Muscle of back (tissue), 11 donors: ENCODE measurements around the gene DHCR24. TPM values are rescaled to one million over a fixed set of nuclear protein-coding genes. Genes with fewer than 3 reads are reported as not detected.
A peak's percentile ranks its signal among the peaks of the same experiment; 100 is the strongest.

ENCODE experiments used
- DNase-seq, 3 donors: peaks; one replicate each; pipeline versions ENCODE4 v3.0.0 to v3.0.0-alpha.2; 2013
- polyA plus RNA-seq, 10 donors: library from polyadenylated mRNA; unstranded; fragments of 120-200 nt; gene quantifications; one replicate each; pipeline ENCODE4 v1.2.1, GENCODE V29; 2013; ENCODE audit not compliant: insufficient read length in 10 of 10

Gene DHCR24
- polyA plus RNA-seq, 10 donors, result 16.4 to 47.8 (median 23.9) TPM

DNA sequence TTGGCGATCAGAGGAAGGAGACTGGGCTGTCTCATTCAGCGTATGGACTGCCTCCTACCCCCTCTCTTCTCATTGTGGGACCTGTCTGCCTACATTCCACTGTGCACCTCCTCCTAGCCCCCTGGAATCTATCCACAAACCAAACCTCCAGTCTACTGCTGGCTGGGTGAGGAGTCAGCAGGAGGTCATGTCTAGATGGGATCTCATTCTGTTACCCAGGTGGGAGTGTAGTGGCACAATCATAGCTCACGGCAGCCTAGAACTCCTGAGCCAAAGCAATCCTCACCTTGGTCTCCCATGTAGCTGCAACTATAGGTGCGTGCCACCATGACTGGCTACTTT is 67.8 kb downstream of the DHCR24 start:
- no peak for DNase-seq

- no peak for DNase-seq
Observed at GRCh38 chr1:54818461-54819194, 68.4 kb downstream of the DHCR24 start.

- no peak for DNase-seq
Observed at GRCh38 chr1:54816951-54817350, 70.0 kb downstream of the DHCR24 start.

GRCh38 chr1:54816130-54816529 is 70.9 kb downstream of the DHCR24 start:
- no peak for DNase-seq

DNA sequence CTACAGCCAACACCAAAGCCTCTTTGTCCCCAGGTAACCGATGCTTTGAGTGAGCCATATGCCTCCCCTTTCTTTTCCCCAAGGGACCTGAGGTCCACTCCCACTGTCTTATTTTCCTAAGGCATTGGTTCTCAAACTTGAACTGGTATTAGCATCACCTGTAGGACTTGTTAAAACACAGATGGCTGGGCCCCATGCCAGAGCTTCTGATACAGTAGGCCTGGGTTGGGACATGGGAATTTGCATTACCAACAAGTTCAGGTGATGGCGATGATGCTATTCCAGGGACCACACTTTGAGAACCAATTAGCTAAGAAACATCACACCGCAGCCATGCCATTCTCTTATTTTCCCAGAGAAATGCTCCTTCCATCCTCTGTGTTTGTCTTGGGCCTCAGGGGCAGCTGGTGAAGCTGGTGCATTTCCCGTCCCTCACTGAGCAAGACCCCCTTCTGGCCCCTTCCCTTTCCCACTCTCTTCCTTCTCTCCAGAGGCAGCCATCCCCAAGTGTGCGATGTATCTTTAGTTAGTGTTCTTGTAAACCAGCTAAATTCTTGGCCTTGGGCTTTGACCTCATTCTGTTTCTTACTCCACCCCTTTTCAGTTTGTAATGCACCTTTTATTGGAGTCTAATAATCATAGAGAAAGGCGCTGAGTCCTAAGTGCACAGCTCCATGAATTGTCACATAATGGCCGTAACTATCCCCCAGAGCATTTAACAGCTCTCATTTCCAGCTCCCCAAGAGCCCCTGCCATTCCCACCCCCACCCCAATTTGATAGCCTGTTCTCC is 71.7 kb downstream of the DHCR24 start:
- DNase-seq, result no peak

DNA sequence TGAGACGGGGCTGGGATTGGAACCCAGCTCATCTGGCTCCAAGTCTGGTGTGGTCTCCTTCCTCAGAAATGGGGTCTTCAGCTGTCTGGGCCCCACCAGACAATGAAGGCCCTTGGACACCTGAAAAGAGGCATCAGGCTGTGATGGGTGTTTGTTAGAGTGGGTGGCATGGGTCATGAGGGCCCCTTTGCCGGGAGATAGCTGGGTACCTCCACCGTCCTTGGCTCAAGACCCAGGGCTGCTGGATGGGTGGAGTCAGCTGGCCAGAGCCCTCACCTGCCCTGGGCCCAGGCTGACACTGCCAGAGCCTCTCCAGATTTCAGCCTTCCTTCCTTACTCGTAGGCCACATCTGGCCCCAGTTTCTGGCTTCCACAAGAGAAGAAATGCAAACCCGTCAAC is 72.4 kb downstream of the DHCR24 start:
- no peak for DNase-seq

- no peak for DNase-seq
Observed at GRCh38 chr1:54814126-54814498, 72.9 kb downstream of the DHCR24 start.

- no peak for DNase-seq
Observed at GRCh38 chr1:54813485-54814125, 73.4 kb downstream of the DHCR24 start.

GRCh38 chr1:54812801-54813484 is 74.1 kb downstream of the DHCR24 start:
- no peak for DNase-seq

- no peak for DNase-seq
Observed at GRCh38 chr1:54811739-54812655, 75.0 kb downstream of the DHCR24 start.

- DNase-seq, result no peak
Observed at GRCh38 chr1:54811066-54811465, 75.9 kb downstream of the DHCR24 start.

DNA sequence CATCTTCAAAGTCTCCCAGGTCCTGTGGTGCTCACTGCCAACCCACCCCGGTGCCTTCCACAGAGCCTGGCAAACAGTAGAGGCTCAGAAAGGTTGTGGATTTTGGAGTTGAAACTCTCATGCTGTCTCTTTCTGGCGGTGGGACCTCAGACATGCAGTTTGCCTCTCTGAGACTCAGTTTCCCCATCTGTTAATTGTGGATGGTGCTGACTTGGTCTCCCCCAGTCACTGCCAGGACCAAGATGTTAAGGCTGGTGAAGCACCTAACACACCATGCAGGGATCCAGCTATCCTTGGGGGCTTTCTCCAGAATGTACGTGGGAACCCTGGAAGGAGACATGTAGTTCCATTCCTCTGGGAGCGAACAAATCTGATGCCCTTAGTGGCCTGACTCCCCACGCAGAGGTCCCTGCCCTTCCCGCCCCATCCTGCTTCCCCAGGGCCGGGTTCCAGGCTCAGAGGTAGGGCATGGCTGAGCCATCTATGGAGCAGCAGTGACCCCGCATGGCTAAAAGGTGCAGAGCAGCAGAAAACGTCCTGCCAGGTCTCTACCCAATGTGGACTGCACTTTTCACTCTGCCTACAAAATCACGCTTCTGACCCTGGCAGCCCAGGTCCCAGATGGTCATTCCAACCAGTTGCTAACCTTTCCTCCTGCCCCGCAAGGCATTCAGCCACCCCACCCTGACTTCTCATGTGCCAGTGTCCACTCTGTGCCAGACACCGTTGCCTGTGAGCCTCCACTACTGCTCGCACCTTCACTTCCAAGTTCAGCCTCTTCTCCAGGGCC is 76.6 kb downstream of the DHCR24 start:
- DNase-seq, result peak; percentile 32 to 71 (median 47)

- no peak for DNase-seq
Observed at GRCh38 chr1:54809496-54810074, 77.4 kb downstream of the DHCR24 start.

DNA sequence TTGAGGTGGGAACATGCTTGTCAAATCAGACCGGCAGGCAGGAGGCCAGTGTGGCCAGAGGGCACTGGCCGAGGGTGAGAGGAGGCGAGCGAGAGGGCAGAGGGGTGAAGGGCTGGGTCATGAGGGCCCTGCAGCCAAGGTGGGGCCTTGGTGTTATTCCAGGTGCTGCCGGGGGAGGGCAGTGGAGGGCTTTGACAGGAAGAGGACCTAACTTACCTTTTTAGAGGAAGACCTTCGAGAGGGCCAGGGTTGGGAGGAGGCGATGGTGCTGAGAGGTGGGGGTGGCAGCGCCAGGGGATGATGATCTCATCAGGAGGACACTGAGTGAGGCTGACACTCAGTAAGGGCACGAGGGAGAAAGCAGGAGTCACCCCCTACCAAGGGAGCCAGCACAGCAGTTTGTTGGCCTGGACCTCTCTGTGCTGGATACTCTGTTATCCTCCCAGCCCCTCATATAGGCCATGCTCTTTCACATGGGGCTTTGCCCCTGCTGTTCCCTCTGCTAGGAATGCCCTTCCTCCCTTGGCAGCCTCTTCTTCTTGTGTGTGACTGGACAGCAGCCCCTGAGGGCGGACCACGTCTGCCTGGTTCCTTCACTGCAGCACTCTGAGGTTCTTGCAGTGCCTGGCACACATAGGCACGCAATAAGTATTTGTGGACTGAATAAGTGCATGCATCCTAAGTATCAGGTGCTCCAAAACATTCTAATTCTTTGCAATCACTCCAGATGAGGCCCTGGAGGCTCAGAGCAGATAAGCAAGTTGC is 78.4 kb downstream of the DHCR24 start:
- DNase-seq, result no peak

DNA sequence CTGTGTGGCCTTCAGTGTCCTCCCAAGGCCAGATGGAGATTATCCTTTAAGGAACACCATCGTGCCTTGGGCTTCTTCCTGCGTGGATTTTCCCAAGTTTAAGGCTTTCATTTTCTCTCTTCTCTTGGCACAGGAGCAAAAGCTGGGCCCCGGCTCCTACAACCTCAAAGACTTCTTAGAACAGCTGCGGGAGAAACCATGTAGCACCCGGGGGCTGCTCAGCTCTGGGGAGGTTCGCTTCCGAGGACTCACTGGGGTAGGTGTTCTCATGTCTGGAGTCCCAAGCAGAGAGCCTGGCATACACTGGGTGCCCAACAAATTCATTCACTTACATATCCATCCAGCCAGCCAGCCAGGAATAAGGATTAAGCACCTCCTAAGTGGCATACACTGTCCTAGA is 79.2 kb downstream of the DHCR24 start:
- no peak for DNase-seq

DNA sequence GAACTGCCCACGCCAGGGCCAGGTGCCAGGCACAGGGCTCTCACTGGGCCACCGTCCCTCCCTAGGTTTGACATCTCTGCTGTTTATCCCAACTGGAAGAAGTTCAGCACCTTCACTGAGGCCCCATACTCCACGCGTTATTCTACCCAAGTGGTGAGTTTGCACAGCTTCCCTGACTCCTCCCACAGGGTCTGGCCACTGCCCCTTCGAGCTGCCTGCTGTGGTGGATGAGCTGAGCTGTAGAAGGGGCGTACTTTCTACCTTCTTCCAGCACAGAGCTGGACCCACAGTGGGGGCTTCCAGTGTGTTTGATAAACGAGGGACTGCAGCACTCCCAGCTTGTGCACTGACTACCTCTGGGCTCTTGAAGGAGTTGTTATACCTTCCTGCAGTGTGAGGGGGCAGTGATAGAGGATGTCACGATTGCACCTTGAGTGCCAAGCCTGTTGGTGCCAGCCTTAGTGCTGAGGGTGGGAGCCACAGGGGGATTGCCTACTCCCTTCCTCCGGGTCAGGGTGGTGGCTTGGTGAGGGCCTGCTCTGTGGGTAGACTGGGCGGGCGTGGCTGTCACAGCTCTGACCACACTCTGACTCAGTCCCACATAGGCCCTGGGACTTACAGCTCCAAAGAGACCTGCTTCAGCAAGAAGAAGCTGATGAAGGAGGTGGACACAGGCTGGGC is 79.9 kb downstream of the DHCR24 start:
- no peak for DNase-seq

DNA sequence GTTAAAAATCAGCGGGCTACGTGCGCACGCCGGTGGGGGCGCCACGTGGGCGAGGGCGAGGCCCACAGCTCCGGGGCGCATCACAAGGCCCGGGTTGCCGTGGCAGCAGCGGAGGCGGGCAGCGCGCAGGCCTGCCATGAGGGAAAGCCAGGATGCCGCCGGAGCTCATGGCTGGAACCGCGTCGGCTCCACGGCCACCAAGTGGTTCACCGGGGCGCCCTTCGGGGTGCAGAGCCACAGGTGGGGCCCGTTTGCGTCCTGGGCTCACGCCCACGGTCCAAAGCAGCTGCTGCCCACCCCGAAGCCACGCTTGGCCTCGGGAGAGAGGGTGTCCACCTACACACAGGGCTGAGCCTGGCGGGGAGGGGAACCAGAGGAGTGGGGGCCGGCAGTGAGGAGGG is 81.0 kb downstream of the DHCR24 start:
- DNase-seq, result no peak

DNA sequence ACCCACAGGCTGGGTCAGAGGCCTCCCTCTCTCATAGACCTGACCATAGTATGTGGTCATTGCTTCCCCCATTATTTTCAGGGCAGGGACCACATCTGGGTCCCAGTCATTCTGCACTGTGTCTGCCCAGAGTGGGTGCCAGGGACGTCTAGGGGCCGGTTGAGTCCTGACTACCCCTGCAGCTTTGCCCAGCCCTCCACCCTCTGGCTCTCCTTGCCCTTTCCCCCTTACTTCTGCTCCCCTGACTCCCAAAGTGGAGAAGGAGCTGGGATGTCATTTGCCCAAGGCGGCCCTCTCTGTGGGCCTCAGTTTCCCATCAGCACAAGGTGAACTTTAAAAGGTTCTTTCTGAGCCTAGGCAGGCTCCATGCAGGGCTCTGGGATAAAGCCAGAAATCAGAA is 81.5 kb downstream of the DHCR24 start:
- DNase-seq, result no peak
